ENCODE measurements around the gene CAND1. TPM values are rescaled to one million over a fixed set of nuclear protein-coding genes. Genes with fewer than 3 reads are reported as not detected.

The CAND1 gene
- total and polyA plus RNA-seq, 2 of the 8 experiments (the other 6 are each of a cell fraction or from before 2014, with no cell fraction given) = 39.4 to 271 TPM

DNA sequence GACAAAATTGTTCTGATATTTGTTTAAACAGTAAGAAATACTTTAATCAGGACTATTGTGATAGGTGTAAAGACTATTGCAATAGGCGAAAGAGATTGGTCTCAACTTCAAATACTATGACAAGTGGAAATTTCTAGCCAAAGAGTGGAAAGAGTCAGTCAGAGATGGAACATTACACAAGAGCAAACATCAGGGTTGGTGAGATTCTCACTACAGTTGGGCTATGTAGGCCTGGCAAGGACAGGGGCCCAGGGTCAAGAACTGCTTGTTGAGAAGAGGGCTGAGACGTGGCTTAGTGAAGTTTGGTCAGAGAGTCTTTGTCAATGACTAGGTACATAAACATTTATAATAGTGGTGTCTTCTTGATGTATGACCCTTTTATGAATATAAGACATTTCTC is 19.4 kb downstream of the CAND1 start:
- no peaks in the 10 kb centered on the region for H3K27me3 ChIP-seq (replicated peaks in 1 of 4; ENCODE audit: control insufficient read depth in 3 of 4, extremely low read depth in 1 of 4, insufficient read depth in 3 of 4, low read length in 3 of 4)
- H3K9ac ChIP-seq (replicated peaks in 1 of 4; ENCODE audit: extremely low read depth in 1 of 4, low read depth in 3 of 4, low read length in 3 of 4) = no peak overlapping the region
- no peak overlapping the region for H2BK12ac ChIP-seq (ENCODE audit: low read depth, low read length)
- H3K4ac ChIP-seq (replicated peaks; ENCODE audit: insufficient read length, low read depth, low read length) = no peak overlapping the region
- no peak overlapping the region for H3K4me3 ChIP-seq (ENCODE audit: extremely low read depth in 1 of 4, insufficient read depth in 2 of 4, low read depth in 3 of 4, low read length in 4 of 4)
- H4K20me1 ChIP-seq (replicated peaks in 1 of 2; ENCODE audit: control insufficient read depth in 1 of 2, insufficient read depth in 2 of 2, low read length in 2 of 2) = peaks cover 3 to 13% of the 10 kb centered on the region in 2 experiments
- H3K79me1 ChIP-seq (ENCODE audit: low read depth, low read length) = peaks cover 5% of the 10 kb centered on the region; the same call in 1 of the 2 replicates
- no peak overlapping the region for H2AK5ac ChIP-seq (ENCODE audit: low read depth, low read length)
- H2AFZ ChIP-seq (ENCODE audit: low read length) = no peak overlapping the region
- FAIRE-seq = no peak
- no peaks in the 10 kb centered on the region for H3K4me1 ChIP-seq (replicated peaks in 1 of 4; ENCODE audit: control insufficient read depth in 3 of 4, insufficient read depth in 4 of 4, low read length in 3 of 4)
- WGBS, 2 experiments (ENCODE audit: extremely low coverage in 1 of 2, insufficient coverage in 1 of 2, insufficient read length in 1 of 2, insufficient replicate concordance in 2 of 2, low coverage in 1 of 2, low lambda C conversion rate in 2 of 2, missing lambda C conversion rate in 1 of 2) = 91% methylated on average over 2 of the region's 2 CpGs; no CpG with 5 or more reads in 1 of the 2 experiments
- peaks cover 0 to 90% of the 10 kb centered on the region in 2 experiments; a peak in 3 of 4 replicates for H3K79me2 ChIP-seq (ENCODE audit: control insufficient read depth in 1 of 2, insufficient read depth in 2 of 2, low read length in 2 of 2)
- H2BK20ac ChIP-seq (ENCODE audit: low read length) = no peak overlapping the region
- H4K91ac ChIP-seq (replicated peaks; ENCODE audit: insufficient read length, low read length) = no peak overlapping the region
- H2BK5ac ChIP-seq (ENCODE audit: low read depth, low read length) = no peak overlapping the region
- DNase-seq (ENCODE audit: low read depth in 1 of 2, low spot score in 2 of 2) = no peak
- no peak overlapping the region for H3K14ac ChIP-seq (ENCODE audit: insufficient read length)
- H3K4me2 ChIP-seq (ENCODE audit: insufficient read depth in 1 of 2, low read depth in 2 of 2, low read length in 2 of 2) = no peak overlapping the region
- ChIA-PET CTCF (ENCODE audit: partially characterized antibody) (interaction anchor here (1.4 kb wide), 1 partner anchor 8 kb away, joined by 5 read pairs; no protein-coding TSS in a partner anchor), POLR2A (ENCODE audit: partially characterized antibody) (interaction anchor here (1.1 kb wide), 1 partner anchor 19 kb away, joined by 3 read pairs; the partner anchor contains the start of gene CAND1)
- no peaks in the 10 kb centered on the region for H3K9me3 ChIP-seq (ENCODE audit: insufficient read depth in 2 of 2, low read depth in 1 of 2, low read length in 1 of 2)
- no peak overlapping the region for H2BK120ac ChIP-seq (replicated peaks; ENCODE audit: low read depth, low read length)
- no peaks in the 10 kb centered on the region for H3K23me2 ChIP-seq (ENCODE audit: low read depth, low read length)
- no peak overlapping the region for H3K18ac ChIP-seq (ENCODE audit: extremely low read depth, low read length)
- no peak overlapping the region for H3K23ac ChIP-seq (ENCODE audit: insufficient read length)
- peaks cover 0 to 27% (median 5%) of the 10 kb centered on the region in 4 experiments; a peak in 2 of 8 replicates for H3K36me3 ChIP-seq (ENCODE audit: control insufficient read depth in 2 of 4, insufficient read depth in 4 of 4, low read length in 3 of 4)
- H3K56ac ChIP-seq (replicated peaks; ENCODE audit: insufficient read length, low read depth, low read length) = no peak overlapping the region
- H2BK15ac ChIP-seq (ENCODE audit: low read length) = no peak overlapping the region
- H3K27ac ChIP-seq (ENCODE audit: low read depth, low read length) = no peak overlapping the region
- TF ChIP-seq NANOG (IDR thresholded peaks at IDR 0.05; ENCODE audit: insufficient read depth, low read depth, low read length, poor library complexity, severe bottlenecking) (no peak), CBX8 (IDR thresholded peaks at IDR 0.05; ENCODE audit: borderline replicate concordance, low read depth, low read length) (no peak), CREB1 (IDR thresholded peaks at IDR 0.05) (no peak), YY1 (IDR thresholded peaks at IDR 0.05; ENCODE audit: low read depth, low read length) (no peak), SAP30 (IDR thresholded peaks at IDR 0.05; ENCODE audit: insufficient read depth, insufficient replicate concordance, low read length) (no peak), TCF12 (IDR thresholded peaks at IDR 0.05; ENCODE audit: low read depth, low read length) (no peak), RFX5 (IDR thresholded peaks at IDR 0.05; ENCODE audit: borderline replicate concordance, low read depth, low read length) (no peak), TEAD4 (IDR thresholded peaks at IDR 0.05; ENCODE audit: low read depth, low read length) (no peak)
- TF ChIP-seq, protein P1, sequence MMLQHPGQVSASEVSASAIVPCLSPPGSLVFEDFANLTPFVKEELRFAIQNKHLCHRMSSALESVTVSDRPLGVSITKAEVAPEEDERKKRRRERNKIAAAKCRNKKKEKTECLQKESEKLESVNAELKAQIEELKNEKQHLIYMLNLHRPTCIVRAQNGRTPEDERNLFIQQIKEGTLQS (IDR thresholded peaks at IDR 0.05; ENCODE audit: insufficient read depth, low read depth, low read length) = no peak
- TF ChIP-seq, protein P2, sequence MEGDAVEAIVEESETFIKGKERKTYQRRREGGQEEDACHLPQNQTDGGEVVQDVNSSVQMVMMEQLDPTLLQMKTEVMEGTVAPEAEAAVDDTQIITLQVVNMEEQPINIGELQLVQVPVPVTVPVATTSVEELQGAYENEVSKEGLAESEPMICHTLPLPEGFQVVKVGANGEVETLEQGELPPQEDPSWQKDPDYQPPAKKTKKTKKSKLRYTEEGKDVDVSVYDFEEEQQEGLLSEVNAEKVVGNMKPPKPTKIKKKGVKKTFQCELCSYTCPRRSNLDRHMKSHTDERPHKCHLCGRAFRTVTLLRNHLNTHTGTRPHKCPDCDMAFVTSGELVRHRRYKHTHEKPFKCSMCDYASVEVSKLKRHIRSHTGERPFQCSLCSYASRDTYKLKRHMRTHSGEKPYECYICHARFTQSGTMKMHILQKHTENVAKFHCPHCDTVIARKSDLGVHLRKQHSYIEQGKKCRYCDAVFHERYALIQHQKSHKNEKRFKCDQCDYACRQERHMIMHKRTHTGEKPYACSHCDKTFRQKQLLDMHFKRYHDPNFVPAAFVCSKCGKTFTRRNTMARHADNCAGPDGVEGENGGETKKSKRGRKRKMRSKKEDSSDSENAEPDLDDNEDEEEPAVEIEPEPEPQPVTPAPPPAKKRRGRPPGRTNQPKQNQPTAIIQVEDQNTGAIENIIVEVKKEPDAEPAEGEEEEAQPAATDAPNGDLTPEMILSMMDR (IDR thresholded peaks at IDR 0.05; ENCODE audit: control extremely low read depth in 1 of 3, insufficient read depth in 1 of 3, low read depth in 1 of 3, low read length in 3 of 3) = no peak
- no peak overlapping the region for H4K8ac ChIP-seq (ENCODE audit: extremely low read depth, insufficient read depth, low read length)
- no peak overlapping the region for H4K5ac ChIP-seq (ENCODE audit: insufficient read length, low read depth, low read length)
